GM12892 (cell line): Measurements from ENCODE around the gene SIRT7.

Experiments
- POLR2A ChIP-seq: IDR thresholded peaks from 2 replicates; pipeline ENCODE4 v1.6.1; 2011; ENCODE audit warnings: low read depth, low read length, control low read depth
- POLR2AphosphoS5 ChIP-seq: IDR thresholded peaks from 2 replicates; pipeline ENCODE4 v1.6.1; 2011; ENCODE audit warnings: low read depth, low read length, control low read depth
- TAF1 ChIP-seq: IDR thresholded peaks from 2 replicates; pipeline ENCODE4 v1.6.1; 2011; ENCODE audit warnings: low read depth, mild to moderate bottlenecking, control low read depth, low read length, borderline replicate concordance

- TF ChIP-seq POLR2AphosphoS5 (no peak), TAF1 (no peak), POLR2A (no peak)
Observed at GRCh38 chr17:81955058-81955681, 37.2 kb upstream of the SIRT7 start.
